GM19238 (cell line): ENCODE results near the gene ARL2BP.

Experiments
- DNase-seq: peaks from one replicate; pipeline ENCODE4 v3.0.0; 2011; ENCODE audit warnings: low spot score; ENCODE audit not compliant: insufficient read length

The ARL2BP gene

DNA sequence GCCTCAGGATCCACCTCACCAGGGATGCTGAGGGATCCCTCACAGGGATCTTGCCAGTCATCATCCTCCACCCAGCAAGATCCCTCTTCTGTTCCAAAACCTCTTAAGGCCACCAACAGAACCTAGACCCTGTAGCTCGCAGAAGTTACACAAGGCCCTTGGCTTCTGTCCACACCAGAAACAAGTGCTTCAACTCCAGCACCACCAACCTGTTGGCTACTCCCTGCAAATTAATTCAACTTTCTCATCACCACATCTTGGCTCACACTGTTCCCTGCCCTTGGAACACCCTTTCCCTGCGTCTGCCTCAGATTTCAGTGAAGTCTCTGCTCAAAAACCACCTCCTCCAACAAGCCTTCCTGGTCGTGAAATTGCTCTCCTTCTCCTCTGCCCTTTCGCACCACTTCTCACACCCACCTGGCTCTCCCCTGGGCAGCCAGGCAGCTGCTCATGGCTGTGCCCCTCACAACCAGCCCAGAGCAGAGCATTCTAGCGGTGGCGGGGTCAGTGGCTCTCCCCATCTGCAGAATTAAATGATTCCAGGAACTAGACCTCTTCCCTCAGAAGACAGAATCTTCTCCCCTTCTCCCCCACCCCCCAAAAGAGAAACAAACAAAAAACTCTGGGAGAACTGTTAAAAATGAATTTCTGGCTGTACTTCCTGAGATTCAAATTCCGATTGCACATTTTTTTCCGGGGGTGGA lies 37.6 kb downstream of the ARL2BP start:
- DNase-seq: no peak

DNA sequence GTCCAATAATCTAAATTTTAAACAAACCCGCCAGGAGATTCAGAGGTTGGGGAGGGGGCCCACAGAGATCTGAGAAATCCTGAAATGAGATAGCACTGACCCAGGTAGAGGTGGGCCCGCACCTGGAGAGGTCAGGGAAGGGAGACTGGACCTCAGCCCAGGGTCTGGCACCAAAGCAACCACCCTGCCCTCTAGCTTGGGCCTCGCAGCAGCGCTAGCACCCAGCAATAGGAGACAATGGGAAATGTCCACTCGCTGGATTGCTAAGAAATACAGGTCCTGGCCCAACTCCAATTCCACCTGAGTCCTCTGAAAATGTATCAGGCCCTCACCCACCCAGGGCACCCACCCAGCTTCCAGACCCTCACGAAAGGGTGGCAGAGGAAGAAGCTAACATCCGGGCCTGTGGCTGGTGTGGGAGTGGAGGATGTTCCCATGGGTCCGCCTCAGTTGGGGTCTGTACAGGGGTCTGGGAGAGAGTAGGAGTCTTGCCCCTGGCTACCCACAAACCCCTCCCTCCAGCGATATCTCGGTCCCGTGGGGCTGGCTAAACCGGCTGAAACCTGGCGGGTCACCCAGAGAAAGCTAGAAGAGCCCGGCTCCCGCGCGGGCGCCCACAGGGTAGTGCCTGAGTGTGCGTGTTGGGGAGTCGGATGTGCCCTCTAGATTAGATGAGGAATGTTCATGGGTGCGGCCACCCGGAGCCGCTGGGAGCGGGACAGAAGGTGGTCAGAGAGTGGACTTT lies 38.3 kb downstream of the ARL2BP start:
- DNase-seq: no peak

DNA sequence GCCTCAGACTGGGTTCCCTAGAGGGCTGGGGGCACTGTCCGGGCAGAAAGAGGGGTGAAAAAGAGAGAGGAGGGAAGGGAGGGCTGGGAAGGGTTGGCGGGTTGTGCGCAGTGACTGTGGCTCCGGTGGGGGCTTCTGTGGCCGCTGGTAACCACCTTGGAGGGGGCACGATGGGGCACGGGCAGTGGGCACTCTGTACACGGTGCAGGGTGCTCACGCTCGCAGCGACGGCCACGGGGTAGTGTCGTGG lies 38.8 kb downstream of the ARL2BP start:
- no peak for DNase-seq

DNA sequence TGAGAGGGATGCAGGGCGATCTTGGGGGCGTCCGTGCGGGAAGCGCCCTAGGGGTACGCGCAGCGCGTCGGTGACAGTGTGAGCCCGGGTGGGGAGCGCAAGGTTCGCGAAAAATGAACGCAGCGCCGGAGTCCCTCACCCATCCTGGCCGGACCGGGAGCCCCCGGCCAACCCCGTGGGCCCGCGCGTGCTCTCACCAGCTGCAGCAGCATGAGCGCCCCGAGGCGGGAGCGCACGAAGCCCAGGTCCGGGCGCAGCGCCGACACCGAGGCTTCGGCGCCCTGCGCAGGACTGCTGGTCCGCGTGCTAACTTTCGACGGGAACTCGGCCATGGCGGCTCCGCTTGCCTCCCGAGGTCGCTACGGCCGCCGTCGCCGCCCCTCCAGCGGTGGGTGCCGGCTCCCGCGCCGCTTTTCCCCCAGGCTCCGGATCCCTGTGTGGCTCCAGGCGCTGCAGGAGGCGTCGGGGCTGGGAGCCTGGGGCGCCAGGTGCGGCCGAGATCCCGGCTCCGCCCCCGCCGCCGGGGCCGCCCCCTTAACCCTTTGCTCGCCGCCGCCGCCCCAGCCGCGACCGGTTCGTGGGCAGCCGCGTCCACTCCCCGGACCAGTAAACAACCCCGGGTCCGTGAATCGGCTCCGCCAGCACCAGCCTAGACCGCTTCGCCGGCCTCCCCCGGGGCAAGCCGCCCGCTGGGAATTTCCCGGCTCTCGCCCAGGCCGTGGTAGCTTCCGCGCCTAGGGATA lies 39.3 kb downstream of the ARL2BP start, which contains the start of gene PLLP:
TSS of gene PLLP (minus strand) at position 464 of the 743 bp plus-strand sequence. CDS start at position 332, 132 bp downstream.
- DNase-seq: peak; percentile 68

DNA sequence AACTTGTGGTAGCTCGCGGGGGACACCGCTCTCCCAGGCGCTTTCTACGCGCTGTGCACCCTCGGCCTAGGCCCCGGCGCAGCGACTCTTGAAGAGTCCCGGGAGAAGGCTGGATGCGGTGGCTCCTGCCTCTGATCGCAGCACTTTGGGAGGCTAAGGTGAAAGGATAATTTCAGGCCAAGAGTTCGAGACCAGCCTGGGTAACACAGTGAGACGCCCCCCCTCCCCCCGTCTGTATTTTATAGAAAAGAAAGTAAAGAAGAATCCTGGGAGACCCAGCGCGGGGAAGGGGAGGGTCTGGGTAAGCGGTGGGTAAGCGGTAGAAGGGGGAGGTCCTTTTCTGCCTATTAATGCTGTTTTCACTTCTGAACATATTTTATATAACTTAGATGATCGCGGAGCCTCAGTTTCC lies 39.9 kb downstream of the ARL2BP start:
- no peak for DNase-seq

DNA sequence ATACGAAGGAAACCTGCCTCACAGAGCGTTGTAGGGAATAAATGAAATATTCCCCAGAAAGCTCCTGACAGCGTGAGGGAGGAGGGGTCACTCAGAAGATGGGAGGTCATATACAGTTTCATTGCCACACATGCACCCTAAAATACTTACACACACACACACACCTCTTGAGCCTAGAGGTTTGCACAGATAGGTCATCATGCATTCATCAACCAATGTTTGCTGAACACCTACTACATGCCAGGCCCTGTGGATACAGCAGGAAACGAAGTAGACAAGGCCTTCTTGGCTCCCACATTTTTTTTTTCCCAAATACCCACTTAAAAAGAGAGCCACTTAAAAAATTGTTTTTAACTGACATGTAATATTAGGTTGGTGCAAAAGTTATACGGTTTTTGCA lies 40.3 kb downstream of the ARL2BP start:
- DNase-seq: no peak

DNA sequence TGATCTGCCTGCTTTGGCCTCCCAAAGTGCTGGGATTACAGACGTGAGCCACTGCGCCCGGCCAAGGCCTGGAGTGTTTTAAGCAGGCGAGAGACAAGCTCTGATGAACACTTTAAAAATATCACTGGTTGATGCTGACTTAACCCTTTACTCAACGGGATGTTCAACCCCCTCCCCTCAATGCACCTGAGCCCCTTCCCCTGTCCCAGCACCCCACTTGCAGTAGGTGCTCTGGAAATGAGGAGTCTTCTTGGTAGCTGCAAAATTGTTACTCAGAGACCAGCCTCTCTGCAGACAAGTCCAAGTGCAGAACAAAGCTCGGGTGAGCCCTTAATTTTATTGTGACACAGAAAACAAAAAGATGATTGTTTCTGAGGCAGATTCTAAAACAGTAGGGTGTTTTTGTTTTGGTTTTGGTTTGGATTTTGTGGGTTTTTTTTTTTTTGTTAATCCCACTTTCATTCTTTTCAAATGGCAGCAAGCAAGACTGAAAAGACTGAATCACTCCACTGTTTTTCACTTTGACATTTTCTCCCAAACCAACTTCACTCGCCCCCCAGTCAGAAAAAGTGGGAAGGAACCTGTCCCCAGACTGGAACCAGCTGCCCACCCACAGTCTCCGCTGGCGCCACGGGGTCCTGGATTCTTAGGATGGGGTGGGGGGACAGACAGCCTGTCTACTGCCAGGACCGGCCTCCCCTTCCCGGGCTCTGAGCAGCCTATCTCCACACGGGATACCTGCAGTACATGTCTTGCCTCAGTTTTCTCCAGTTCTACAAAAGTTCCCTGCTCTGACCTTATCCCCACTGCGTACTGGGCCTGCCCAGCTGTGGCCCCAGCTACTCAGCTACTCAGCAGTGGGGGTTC lies 44.6 kb downstream of the ARL2BP start:
- DNase-seq: no peak

GRCh38 chr16:57297856-57298255 lies 52.8 kb downstream of the ARL2BP start:
- DNase-seq: no peak

DNA sequence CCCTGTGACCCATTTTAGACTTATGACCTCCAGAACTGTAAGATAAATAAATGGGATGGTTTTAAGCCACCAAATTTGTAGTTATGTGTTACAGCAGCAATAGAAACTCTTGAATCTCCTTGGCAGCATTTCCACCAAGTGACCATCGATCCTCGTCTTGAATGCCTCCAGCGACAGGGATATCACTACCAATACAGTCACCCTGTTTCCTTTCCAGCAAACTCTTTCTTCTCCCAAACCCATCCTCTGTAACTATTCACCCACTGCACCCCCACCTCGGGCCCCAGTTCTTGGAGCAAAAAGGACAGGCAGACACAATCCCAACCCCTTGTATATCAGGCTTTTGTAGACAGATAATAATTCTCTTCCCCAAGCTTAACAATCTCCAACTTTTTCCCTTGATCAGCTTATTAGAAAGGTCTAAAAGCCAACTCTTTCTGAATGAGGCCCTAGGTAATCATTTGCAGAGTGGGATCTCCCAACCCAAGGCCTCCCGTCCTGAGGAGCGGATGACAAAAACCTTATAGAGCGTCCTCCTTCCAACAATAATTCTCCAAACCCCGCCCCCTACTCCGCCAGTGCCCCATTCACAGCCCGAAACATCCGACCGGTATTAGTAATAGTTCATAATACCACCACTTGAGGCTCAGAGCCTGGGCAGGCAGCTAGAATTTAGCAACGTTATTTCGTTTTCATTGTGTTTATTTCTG lies 54.1 kb downstream of the ARL2BP start:
- no peak for DNase-seq

DNA sequence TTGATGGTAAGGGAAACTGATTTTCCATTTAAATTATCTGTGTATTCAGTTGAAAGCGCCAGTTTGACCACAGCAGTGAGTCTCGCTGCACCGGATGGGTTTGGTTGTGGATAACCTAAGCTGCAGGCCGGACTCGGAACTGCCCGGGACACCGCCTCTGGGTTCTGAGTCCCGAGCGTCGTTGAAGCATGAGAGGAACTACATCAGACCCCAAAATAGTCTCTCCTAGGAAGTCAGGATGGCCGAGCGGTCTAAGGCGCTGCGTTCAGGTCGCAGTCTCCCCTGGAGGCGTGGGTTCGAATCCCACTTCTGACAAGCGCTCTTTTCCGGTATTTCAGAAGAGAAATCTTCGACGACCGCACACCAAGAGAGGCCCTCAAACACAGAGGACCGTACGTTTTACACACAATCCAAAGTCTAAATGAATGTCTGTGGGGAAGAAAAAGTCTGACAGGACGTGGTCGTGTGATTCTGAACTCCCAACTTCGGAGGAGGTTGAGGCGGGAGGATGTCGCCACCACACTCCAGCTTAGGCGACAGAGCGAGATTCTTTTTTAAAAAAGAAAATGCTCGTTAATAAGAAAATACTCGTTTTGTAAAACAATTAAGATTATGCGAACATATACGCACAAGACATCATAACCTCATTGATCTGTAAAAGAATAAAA lies 54.8 kb downstream of the ARL2BP start:
- DNase-seq: peak; percentile 67

- peak; percentile 88 for DNase-seq
Observed at GRCh38 chr16:57300387-57301125, 55.5 kb downstream of the ARL2BP start.

DNA sequence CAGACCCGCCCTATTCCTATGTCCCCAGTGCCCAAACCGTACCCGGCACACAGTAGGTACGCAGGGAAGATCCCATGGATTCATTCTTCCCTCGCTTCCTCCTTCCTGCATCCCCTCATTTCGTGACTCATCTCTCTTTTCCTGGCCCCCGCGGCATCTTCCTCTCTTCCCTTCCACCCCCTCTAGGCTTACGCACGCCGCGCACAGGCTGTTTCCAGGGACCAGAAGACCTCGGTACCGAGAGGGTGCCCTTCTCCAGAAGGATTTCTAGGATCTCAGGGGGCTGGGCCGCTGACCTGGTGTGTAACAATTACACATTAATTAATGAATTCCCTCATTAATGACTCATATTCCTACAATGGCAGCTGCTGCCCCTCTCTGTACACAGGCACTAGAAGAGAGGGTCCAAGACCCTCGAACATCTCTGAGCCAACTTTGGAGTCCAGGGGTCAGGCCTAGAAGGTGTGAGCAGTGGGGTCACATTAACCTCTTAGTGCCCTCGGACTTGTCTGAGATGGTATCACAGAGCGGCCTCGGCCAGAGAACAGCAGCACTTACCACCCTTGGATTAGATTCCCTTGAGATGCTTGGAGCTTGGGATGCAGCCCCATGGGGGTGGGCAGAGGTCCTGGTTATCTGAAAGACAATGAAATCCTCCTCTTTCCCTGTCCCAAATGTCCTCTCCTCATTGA lies 56.2 kb downstream of the ARL2BP start:
- no peak for DNase-seq
